Smooth muscle cell (in vitro differentiated cells): Measurements from ENCODE around the gene OTUD4. TPM values are rescaled to one million over a fixed set of nuclear protein-coding genes. Genes with fewer than 3 reads are reported as not detected.

ENCODE experiments used
- DNase-seq: peaks from one replicate; lab custom pipeline; 2025; ENCODE audit not compliant: unreplicated experiment; lab: John Stamatoyannopoulos, UW
- H2AFZ ChIP-seq: fragments of 200-600 bp; sonication (generic); 2 replicates; pipeline ENCODE4 v1.6.0; 2016; ENCODE audit warnings: antibody characterized with exemption, low read depth, mild to moderate bottlenecking
- H3F3A ChIP-seq: fragments of 200-600 bp; sonication (generic); 2 replicates; pipeline ENCODE4 v1.6.0; 2017; ENCODE audit warnings: antibody characterized with exemption, low read depth
- H3K27ac ChIP-seq: fragments of 200-600 bp; sonication (generic); 2 replicates; pipeline ENCODE4 v1.5.1; 2016; ENCODE audit warnings: low read depth, mild to moderate bottlenecking
- H3K27me3 ChIP-seq: fragments of 200-600 bp; sonication (generic); 2 replicates; pipeline ENCODE4 v1.6.1; 2016; ENCODE audit warnings: low read depth, mild to moderate bottlenecking
- H3K36me3 ChIP-seq: fragments of 200-600 bp; sonication (generic); 2 replicates; pipeline ENCODE4 v1.5.1; 2016; ENCODE audit warnings: low read depth
- H3K4me1 ChIP-seq: fragments of 200-600 bp; sonication (generic); 2 replicates; pipeline ENCODE4 v1.5.1; 2016; ENCODE audit warnings: low read depth
- H3K4me2 ChIP-seq: fragments of 200-600 bp; sonication (generic); 2 replicates; pipeline ENCODE4 v1.6.0; 2016; ENCODE audit warnings: mild to moderate bottlenecking
- H3K4me3 ChIP-seq: fragments of 200-600 bp; sonication (generic); 2 replicates; pipeline ENCODE4 v1.5.1; 2016; ENCODE audit warnings: mild to moderate bottlenecking
- H3K79me2 ChIP-seq: fragments of 200-600 bp; sonication (generic); 2 replicates; pipeline ENCODE4 v1.6.0; 2016; ENCODE audit warnings: low read depth, mild to moderate bottlenecking
- H3K9ac ChIP-seq: fragments of 200-600 bp; sonication (generic); 2 replicates; pipeline ENCODE4 v1.6.0; 2016; ENCODE audit warnings: low read depth
- H3K9me3 ChIP-seq: fragments of 200-600 bp; sonication (generic); replicated peaks from 2 replicates; pipeline ENCODE4 v1.5.1; 2016; ENCODE audit warnings: low read depth
- H4K20me1 ChIP-seq: fragments of 200-600 bp; sonication (generic); 2 replicates; pipeline ENCODE4 v1.6.0; 2016; ENCODE audit warnings: low read depth
- WGBS: methylation state at CpG from one replicate; pipeline ENCODE4 v1.1.7; 2016; ENCODE audit warnings: low lambda C conversion rate; 5-methylcytosine and 5-hydroxymethylcytosine counted together
- polyA plus RNA-seq: library from polyadenylated mRNA; unstranded; fragments of >200 nt; fragmentation: Nextera tagmentation; extraction: Ambion mirVana; gene quantifications from 2 replicates; pipeline ENCODE4 v1.2.1, GENCODE V29; 2016
- small RNA-seq: library from RNA; depleted of rRNA; stranded (forward); fragments of <200 nt; gene quantifications from one replicate; pipeline ENCODE3, GENCODE V24; 2014
- total RNA-seq: library from RNA; depleted of rRNA; stranded (reverse); fragments of >200 nt; gene quantifications from 2 replicates; pipeline ENCODE4 v1.2.3, GENCODE V29; 2014
- TF ChIP-seq, protein P1 (sequence below): fragments of 200-600 bp; sonication (generic); IDR thresholded peaks from 2 replicates; pipeline ENCODE4 v1.5.1; 2017; ENCODE audit warnings: borderline replicate concordance, mild to moderate bottlenecking, antibody characterized with exemption; ENCODE audit not compliant: insufficient read depth, poor library complexity, severe bottlenecking

The OTUD4 gene
- total and polyA plus RNA-seq, 2 experiments from 2014 or later: 4.4 to 16.3 TPM

DNA sequence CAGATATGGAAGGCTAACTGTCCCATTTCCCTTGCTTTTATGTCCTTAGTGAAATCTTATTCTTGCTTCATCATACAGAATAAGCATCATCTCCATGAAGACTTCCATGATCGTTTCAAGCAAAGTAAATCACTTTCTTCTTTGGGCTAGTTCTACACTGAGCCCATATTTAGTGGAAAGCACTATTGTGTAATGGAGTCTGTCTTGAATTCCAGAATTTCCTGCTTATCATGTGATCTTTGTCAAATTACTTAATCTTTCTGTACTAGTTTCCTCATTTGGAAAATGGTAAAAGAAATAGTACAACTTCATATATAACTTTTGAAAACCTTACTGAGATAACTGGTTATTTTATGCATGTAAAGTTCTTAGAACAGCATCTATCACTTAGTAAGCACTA, 90.0 kb downstream of the OTUD4 start:
- WGBS: 92% methylated on average over 1 of the region's 1 CpG
- H3K79me2 ChIP-seq: peaks cover 82% of the 10 kb centered on the region
- H3K9ac ChIP-seq: no peak overlapping the region

DNA sequence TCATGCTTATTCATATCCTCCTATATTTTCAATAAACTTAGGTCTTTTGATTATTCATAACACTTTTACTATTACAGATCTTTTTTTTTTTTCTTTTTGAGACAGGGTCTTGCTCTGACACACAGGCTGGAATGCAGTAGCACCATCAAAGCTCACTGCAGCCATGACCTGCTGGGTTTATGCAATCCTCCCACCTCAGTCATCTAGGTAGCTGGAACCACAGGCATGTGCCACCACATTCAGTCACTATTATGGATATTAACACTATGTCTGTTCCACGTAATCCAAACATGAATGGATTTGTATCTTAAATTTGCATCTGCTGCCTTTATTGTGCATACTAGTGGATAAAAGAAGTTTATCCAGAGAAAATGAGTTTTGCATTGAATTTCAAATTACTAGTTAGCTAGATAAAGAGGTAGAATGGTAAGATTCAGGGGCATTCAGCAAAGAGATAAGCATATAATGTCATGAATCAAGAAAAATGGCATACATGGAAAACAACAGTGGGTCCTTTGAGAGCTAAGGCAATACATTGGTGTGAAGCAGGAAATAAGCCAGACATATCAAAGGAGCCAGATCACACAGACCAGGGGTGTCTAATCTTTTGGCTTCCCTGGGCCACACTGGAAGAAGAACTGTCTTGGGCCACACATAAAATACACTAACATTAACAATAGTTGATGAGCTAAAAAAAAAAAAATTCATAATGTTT, 96.3 kb downstream of the OTUD4 start:
- Histone ChIP-seq H3K4me3 (no peak overlapping the region), H3K27me3 (no peaks in the 10 kb centered on the region), H3K9ac (peak overlapping the region; percentile 13), H3K4me2 (no peak overlapping the region), H3K9me3 (no peaks in the 10 kb centered on the region), H3K79me2 (peaks cover 68% of the 10 kb centered on the region), H3K4me1 (no peaks in the 10 kb centered on the region), H4K20me1 (no peaks in the 10 kb centered on the region), H3K27ac (peak overlapping the region; percentile 70), H2AFZ (no peak overlapping the region), H3K36me3 (peaks cover 5% of the 10 kb centered on the region), H3F3A (no peaks in the 10 kb centered on the region)
- TF ChIP-seq, protein P1, sequence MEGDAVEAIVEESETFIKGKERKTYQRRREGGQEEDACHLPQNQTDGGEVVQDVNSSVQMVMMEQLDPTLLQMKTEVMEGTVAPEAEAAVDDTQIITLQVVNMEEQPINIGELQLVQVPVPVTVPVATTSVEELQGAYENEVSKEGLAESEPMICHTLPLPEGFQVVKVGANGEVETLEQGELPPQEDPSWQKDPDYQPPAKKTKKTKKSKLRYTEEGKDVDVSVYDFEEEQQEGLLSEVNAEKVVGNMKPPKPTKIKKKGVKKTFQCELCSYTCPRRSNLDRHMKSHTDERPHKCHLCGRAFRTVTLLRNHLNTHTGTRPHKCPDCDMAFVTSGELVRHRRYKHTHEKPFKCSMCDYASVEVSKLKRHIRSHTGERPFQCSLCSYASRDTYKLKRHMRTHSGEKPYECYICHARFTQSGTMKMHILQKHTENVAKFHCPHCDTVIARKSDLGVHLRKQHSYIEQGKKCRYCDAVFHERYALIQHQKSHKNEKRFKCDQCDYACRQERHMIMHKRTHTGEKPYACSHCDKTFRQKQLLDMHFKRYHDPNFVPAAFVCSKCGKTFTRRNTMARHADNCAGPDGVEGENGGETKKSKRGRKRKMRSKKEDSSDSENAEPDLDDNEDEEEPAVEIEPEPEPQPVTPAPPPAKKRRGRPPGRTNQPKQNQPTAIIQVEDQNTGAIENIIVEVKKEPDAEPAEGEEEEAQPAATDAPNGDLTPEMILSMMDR: no peak
- DNase-seq: no peak
- WGBS: 44% methylated on average over 1 of the region's 1 CpG

More for the DNA sequence above, 90.0 kb downstream of the OTUD4 start:
- Histone ChIP-seq H3K9me3 (peaks cover 5% of the 10 kb centered on the region), H3K27me3 (no peaks in the 10 kb centered on the region), H3K27ac (no peak overlapping the region), H3K4me3 (no peak overlapping the region), H3K4me1 (no peaks in the 10 kb centered on the region), H2AFZ (no peak overlapping the region), H3K36me3 (peaks cover 33% of the 10 kb centered on the region), H4K20me1 (no peaks in the 10 kb centered on the region), H3K4me2 (no peak overlapping the region), H3F3A (no peaks in the 10 kb centered on the region)
- DNase-seq: no peak
- TF ChIP-seq, protein P1: no peak

Small RNA genes lying within 50 kb of the gene (small RNA-seq; reads per million reads assigned to genes)
- not detected for gene RF00019

Other genes starting within 250 kb of the OTUD4 start
- 44.9 and 66.2 TPM in 2 replicates for gene ANAPC10, start 82.4 kb downstream of the OTUD4 start, total RNA-seq
- 23.3 and 28.0 TPM in 2 replicates for gene ANAPC10, start 82.4 kb downstream of the OTUD4 start, polyA plus RNA-seq
- gene ABCE1, start 82.3 kb downstream of the OTUD4 start, total RNA-seq: 91.8 and 105 TPM in 2 replicates
- 29.6 and 31.6 TPM in 2 replicates for gene ABCE1, start 82.3 kb downstream of the OTUD4 start, polyA plus RNA-seq